Cardiac septum (tissue), 1 donor: Measurements from ENCODE around the gene TEAD3. TPM values are rescaled to one million over a fixed set of nuclear protein-coding genes. Genes with fewer than 3 reads are reported as not detected.
"Not testable (repeated sequence)": the region's sequence is repeated elsewhere in the genome, so short reads cannot be mapped to it uniquely, and the experiment has no call there.

Experiments
- DNase-seq: peaks from one replicate; pipeline ENCODE4 v3.0.0-alpha.2; 2020; ENCODE audit warnings: low spot score
- intact Hi-C: fragments of 100-400 bp; cut with DNase I; formaldehyde crosslinking; loops from one replicate; pipeline ENCODE4 v1.14.0; 2022
- microRNA-seq: library from miRNA; unstranded; fragments of <30 nt; microRNA quantifications from one replicate; pipeline ENCODE4 v1.2.0, GENCODE V29; 2020
- total RNA-seq: library from RNA; stranded (reverse); fragmentation: NEBNext Ultra II Directional; extraction: Animal tissue kit (Norgen Biotek cat#: 25700); gene quantifications from one replicate; pipeline ENCODE4 v1.2.1, GENCODE V29; 2021
- donor health status: DM: no; HTN: no; CAD: no.

Gene TEAD3
- total RNA-seq, 1 donor from 2014 or later: 63.3 TPM

DNA sequence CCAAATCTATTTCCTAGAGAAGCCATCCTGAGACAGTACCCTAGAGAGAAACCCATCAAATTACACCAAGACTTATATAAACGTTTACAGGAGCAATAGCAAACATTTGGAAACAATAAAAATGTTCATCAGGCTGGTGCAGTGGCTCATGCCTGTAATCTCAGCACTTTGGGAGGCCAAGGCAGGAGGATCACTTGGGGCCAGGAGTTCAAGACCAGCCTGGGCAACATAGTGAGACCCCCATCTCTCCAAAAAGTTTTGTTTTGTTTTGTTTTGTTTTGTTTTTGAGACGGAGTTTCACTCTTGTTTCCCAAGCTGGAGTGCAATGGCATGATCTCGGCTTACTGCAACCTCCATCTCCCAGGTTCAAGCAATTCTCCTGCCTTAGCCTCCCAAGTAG is 64.2 kb downstream of the TEAD3 start:
- intact Hi-C loops, DNase-seq: not testable (repeated sequence)

DNA sequence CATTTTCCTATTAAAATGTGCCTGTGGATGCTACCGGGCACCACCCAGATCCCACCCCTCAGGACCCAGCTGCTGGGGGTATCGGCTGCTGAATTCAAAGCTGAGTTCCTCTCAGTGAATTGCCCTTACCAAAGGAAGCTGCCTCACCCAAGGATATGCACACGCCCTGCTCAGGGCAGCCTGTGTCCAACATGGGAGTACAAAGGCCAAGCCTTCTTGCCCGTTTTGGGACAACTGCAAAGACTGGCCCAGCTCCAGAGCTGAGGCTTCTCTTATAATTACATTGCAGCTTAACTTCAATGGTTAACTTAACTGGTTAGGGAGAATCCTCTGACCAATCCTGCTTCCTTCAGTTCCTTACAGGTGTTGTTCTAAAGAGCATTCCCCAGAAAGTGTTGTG is 64.6 kb downstream of the TEAD3 start:
- intact Hi-C loops: no loop called here
- no peak for DNase-seq

DNA sequence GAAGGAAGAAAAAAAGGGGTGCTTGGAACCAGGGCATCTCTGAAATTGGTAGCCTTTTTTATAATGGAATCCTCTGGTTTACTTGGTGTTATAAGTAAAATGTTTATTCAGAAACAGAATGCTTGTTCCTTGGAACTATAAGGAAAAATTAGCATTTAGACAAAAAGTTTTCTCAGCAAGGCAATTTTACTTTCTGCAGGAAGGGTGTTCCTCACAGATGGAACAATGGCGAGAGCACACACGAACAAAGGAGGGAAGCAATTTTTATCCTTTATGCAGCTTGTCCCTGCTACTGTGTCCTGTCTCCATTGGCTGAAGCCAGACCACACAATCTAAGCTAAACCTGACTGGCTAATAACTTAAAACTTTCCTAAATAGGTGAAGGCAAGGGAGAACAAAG is 67.4 kb downstream of the TEAD3 start:
- DNase-seq: no peak
- intact Hi-C loops: no loop called here

DNA sequence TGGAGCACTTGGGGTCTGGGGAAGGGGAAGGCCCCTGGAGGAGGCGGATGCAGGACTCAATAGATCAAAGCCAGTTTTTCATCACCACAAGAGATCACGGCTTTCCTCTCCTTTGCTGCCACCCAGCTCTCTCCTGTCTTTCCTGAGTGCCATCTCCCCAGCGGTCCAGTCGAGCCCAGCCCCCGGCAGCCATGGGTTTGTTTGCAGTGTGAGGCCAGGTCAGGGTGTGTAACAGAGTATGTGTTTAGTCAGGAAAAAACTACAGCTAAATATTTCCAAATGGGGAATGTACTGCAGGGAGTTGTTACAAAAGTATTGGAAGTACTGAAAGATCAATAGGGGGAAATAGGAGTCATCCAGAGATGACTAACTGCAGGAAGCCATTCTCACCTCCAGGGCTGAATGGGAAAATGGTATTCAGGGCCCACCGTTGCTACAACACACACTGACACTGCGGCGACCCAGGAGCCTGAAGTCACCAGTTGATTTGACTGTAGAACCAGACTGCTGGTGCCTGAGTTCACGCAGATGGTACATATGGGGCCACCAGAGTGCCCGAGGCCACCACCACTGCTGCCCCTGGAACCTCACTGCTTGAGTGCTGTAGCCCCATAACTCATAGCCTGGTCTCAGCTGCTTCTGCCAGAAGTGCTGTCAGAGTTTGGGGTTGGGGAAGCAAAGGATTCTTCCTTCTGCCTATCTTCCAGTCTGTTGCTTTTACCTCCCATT is 68.3 kb downstream of the TEAD3 start:
- intact Hi-C loops: no loop called here
- DNase-seq: no peak

DNA sequence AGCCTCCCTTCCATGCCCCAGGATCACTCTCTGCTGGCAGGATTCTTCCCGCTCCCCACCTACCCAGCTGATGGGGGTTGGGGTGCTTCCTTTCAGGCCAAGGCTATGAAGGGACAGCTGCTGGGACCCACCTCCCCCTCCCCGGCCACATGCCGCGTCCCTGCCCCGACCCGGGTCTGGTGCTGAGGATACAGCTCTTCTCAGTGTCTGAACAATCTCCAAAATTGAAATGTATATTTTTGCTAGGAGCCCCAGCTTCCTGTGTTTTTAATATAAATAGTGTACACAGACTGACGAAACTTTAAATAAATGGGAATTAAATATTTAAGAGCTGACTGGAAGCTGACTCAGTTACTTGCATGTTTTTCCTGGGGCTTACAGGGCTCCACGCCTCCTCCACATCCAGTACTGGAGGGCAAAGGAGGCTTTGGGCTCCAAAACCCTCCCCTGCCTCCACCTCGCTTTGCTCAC is 69.0 kb downstream of the TEAD3 start:
- no peak for DNase-seq

DNA sequence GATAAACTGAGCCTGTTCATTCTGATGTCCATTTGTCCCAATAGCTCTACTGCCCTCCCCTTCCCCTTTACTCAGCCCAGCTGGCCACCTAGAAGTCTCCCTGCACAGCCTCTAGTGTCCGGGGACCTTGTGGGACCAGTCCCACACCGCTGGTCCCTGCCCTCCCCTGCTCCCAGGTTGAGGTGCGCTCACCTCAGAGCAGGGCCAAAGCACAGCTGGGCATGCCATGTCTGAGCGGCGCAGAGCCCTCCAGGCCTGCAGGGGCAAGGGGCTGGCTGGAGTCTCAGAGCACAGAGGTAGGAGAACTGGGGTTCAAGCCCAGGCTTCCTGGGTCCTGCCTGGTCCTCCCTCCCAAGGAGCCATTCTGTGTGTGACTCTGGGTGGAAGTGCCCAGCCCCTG is 69.4 kb downstream of the TEAD3 start:
- no peak for DNase-seq
- intact Hi-C loops: no loop called here

More for the DNA sequence above, 69.0 kb downstream of the TEAD3 start:
- intact Hi-C loops: no loop called here

DNA sequence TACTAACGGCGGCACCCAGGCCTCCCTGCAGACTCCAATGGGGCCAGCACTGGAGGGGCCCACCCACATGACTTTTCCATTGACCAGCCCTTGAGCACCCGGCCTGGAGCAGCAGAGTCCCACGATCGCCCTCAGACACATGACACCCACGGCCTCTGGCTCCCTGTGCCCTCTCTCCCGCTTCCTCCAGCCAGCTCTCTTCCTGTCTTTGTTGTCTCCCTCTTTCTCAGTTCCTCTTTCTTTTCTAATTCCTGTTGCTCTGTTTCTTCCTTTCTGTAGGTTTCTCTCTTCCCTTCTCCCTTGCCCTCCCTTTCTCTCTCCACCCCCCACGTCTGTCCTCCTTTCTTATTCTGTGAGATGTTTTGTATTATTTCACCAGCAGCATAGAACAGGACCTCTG is 70.8 kb downstream of the TEAD3 start:
- no peak for DNase-seq
- intact Hi-C loops: no loop called here

DNA sequence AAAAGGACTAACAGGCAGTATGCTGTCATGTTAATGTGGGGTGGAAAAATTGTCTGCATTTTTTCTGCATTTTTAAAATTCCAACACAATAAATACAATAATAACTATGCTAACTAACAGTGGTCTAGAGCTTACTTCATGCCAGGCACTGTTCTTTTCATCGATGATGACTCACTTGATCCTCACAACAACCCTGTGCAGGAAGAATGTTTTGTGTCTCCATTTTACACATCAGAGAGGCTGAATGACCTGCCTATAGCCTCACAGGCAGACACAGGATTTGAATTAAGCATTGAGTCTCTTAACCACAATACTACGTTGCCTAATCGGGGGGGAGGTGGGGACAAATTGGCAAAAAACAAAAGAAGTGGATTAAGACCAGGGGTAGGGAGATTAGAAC is 71.6 kb downstream of the TEAD3 start:
- intact Hi-C loops: no loop called here
- DNase-seq: no peak

Small RNA genes within 50 kb of the gene (microRNA-seq; reads per million reads assigned to microRNA genes)
- not detected for gene MIR7111

Other genes starting within 250 kb of the TEAD3 start
- gene ZNF76, start 237.3 kb downstream of the TEAD3 start, total RNA-seq: 39.9 TPM
- 1.7 TPM for gene DEF6, start 199.3 kb downstream of the TEAD3 start, total RNA-seq
- gene PPARD, start 154.5 kb downstream of the TEAD3 start, total RNA-seq: 19.0 TPM
- 2.9 TPM for gene FANCE, start 44.7 kb downstream of the TEAD3 start, total RNA-seq
- gene RPL10A, start 28.7 kb downstream of the TEAD3 start, total RNA-seq: 432 TPM
- not detected for gene TULP1, start 15.8 kb upstream of the TEAD3 start, total RNA-seq
- gene FKBP5, start 191.8 kb upstream of the TEAD3 start, total RNA-seq: 29.7 TPM
- gene ARMC12, start 240.0 kb upstream of the TEAD3 start, total RNA-seq: 0.22 TPM